H1 (cell line): Measurements from ENCODE around the gene DPP10. TPM values are rescaled to one million over a fixed set of nuclear protein-coding genes. Genes with fewer than 3 reads are reported as not detected.

ENCODE experiments used
- CHD7 ChIP-seq: fragments of 300-600 bp; sonication (generic); IDR thresholded peaks from 2 replicates; pipeline ENCODE4 v1.7.1; 2012; ENCODE audit warnings: low read length, moderate library complexity, mild to moderate bottlenecking, inconsistent platforms; ENCODE audit not compliant: insufficient replicate concordance
- TAF7 ChIP-seq: optimal IDR thresholded peaks from 2 replicates; pipeline ENCODE3; 2011; ENCODE audit warnings: low read depth, mild to moderate bottlenecking, inconsistent platforms, low read length, moderate library complexity, borderline replicate concordance
- YY1 ChIP-seq: IDR thresholded peaks from 2 replicates; pipeline ENCODE4 v1.6.1; 2011; ENCODE audit warnings: low read depth, mild to moderate bottlenecking, low read length
- polyA plus RNA-seq, 7 experiments: library from polyadenylated mRNA; depleted of rRNA in 3 of 7; stranded (reverse) in 5 of 7; unstranded in 2 of 7; fragments of >200 nt in 5 of 7; fragments of 200-250 nt in 2 of 7; gene quantifications; 1 replicate in 5 of 7; 2 replicates in 1 of 7; 4 replicates in 1 of 7; pipeline versions ENCODE4 v1.2.1 to v1.2.3, GENCODE V29; 2011 to 2013; ENCODE audit warnings: missing spikeins in 2 of 7, mixed read lengths in 2 of 7
- total RNA-seq: library from RNA; stranded (reverse); fragmentation: NEBNext Ultra II Directional; extraction: Animal tissue kit (Norgen Biotek cat#: 25700); gene quantifications from 2 replicates; pipeline ENCODE4 v1.2.1, GENCODE V29; 2021

DPP10 gene
- total and polyA plus RNA-seq, 2 of the 8 experiments (the other 6 are each of a cell fraction or from before 2014, with no cell fraction given): 3.3 to 7.2 TPM

- TF ChIP-seq CHD7 (no peak), TAF7 (no peak), YY1 (no peak)
Observed at GRCh38 chr2:114461116-114461515, 18.7 kb downstream of the DPP10 start (continued).
